Smooth muscle cell (in vitro differentiated cells): ENCODE data around the gene TCF7. TPM values are rescaled to one million over a fixed set of nuclear protein-coding genes. Genes with fewer than 3 reads are reported as not detected.
"Not testable (repeated sequence)": the region's sequence is repeated elsewhere in the genome, so short reads cannot be mapped to it uniquely, and the experiment has no call there.

Source experiments
- DNase-seq: peaks from one replicate; lab custom pipeline; 2025; ENCODE audit not compliant: unreplicated experiment; lab: John Stamatoyannopoulos, UW
- H2AFZ ChIP-seq: fragments of 200-600 bp; sonication (generic); 2 replicates; pipeline ENCODE4 v1.6.0; 2016; ENCODE audit warnings: antibody characterized with exemption, low read depth, mild to moderate bottlenecking
- H3F3A ChIP-seq: fragments of 200-600 bp; sonication (generic); 2 replicates; pipeline ENCODE4 v1.6.0; 2017; ENCODE audit warnings: antibody characterized with exemption, low read depth
- H3K27ac ChIP-seq: fragments of 200-600 bp; sonication (generic); 2 replicates; pipeline ENCODE4 v1.5.1; 2016; ENCODE audit warnings: low read depth, mild to moderate bottlenecking
- H3K27me3 ChIP-seq: fragments of 200-600 bp; sonication (generic); 2 replicates; pipeline ENCODE4 v1.6.1; 2016; ENCODE audit warnings: low read depth, mild to moderate bottlenecking
- H3K36me3 ChIP-seq: fragments of 200-600 bp; sonication (generic); 2 replicates; pipeline ENCODE4 v1.5.1; 2016; ENCODE audit warnings: low read depth
- H3K4me1 ChIP-seq: fragments of 200-600 bp; sonication (generic); 2 replicates; pipeline ENCODE4 v1.5.1; 2016; ENCODE audit warnings: low read depth
- H3K4me2 ChIP-seq: fragments of 200-600 bp; sonication (generic); 2 replicates; pipeline ENCODE4 v1.6.0; 2016; ENCODE audit warnings: mild to moderate bottlenecking
- H3K4me3 ChIP-seq: fragments of 200-600 bp; sonication (generic); 2 replicates; pipeline ENCODE4 v1.5.1; 2016; ENCODE audit warnings: mild to moderate bottlenecking
- H3K79me2 ChIP-seq: fragments of 200-600 bp; sonication (generic); 2 replicates; pipeline ENCODE4 v1.6.0; 2016; ENCODE audit warnings: low read depth, mild to moderate bottlenecking
- H3K9ac ChIP-seq: fragments of 200-600 bp; sonication (generic); 2 replicates; pipeline ENCODE4 v1.6.0; 2016; ENCODE audit warnings: low read depth
- H3K9me3 ChIP-seq: fragments of 200-600 bp; sonication (generic); replicated peaks from 2 replicates; pipeline ENCODE4 v1.5.1; 2016; ENCODE audit warnings: low read depth
- H4K20me1 ChIP-seq: fragments of 200-600 bp; sonication (generic); 2 replicates; pipeline ENCODE4 v1.6.0; 2016; ENCODE audit warnings: low read depth
- WGBS: methylation state at CpG from one replicate; pipeline ENCODE4 v1.1.7; 2016; ENCODE audit warnings: low lambda C conversion rate; 5-methylcytosine and 5-hydroxymethylcytosine counted together
- polyA plus RNA-seq: library from polyadenylated mRNA; unstranded; fragments of >200 nt; fragmentation: Nextera tagmentation; extraction: Ambion mirVana; gene quantifications from 2 replicates; pipeline ENCODE4 v1.2.1, GENCODE V29; 2016
- total RNA-seq: library from RNA; depleted of rRNA; stranded (reverse); fragments of >200 nt; gene quantifications from 2 replicates; pipeline ENCODE4 v1.2.3, GENCODE V29; 2014
- TF ChIP-seq, protein P1 (sequence below): fragments of 200-600 bp; sonication (generic); IDR thresholded peaks from 2 replicates; pipeline ENCODE4 v1.5.1; 2017; ENCODE audit warnings: borderline replicate concordance, mild to moderate bottlenecking, antibody characterized with exemption; ENCODE audit not compliant: insufficient read depth, poor library complexity, severe bottlenecking

The TCF7 gene
- total and polyA plus RNA-seq, 2 experiments from 2014 or later = 1.8 to 3.4 TPM

DNA sequence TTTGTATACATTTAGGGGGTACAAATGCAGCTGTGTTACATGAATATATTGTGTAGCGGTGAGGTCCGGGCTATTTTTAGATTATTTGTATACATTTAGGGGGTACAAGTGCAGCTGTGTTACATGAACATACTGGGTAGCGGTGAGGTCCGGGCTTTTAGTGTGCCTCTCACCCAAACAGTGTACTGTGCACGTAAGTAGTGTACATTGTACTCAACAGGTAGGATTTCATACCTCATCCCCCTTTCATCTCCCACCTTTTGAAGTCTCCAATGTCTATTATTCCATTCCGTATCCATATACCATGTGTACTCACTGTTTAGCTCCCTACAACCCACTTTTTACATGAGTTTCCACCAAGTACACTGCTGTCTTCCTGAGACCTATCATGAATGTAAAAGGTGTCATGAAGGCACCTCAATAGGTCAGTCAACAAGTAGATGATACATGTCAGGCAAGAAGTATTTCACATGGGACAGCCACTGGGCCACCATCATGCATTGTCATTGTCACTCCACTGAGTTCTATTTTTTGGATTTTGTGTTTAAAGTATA lies 34.6 kb downstream of the TCF7 start:
- 97% methylated on average over 6 of the region's 6 CpGs for WGBS
- H3K27ac ChIP-seq = no peak overlapping the region
- peaks cover 15% of the 10 kb centered on the region for H3K36me3 ChIP-seq
- no peak for DNase-seq
- H3F3A ChIP-seq = peaks cover 6% of the 10 kb centered on the region
- TF ChIP-seq, protein P1, sequence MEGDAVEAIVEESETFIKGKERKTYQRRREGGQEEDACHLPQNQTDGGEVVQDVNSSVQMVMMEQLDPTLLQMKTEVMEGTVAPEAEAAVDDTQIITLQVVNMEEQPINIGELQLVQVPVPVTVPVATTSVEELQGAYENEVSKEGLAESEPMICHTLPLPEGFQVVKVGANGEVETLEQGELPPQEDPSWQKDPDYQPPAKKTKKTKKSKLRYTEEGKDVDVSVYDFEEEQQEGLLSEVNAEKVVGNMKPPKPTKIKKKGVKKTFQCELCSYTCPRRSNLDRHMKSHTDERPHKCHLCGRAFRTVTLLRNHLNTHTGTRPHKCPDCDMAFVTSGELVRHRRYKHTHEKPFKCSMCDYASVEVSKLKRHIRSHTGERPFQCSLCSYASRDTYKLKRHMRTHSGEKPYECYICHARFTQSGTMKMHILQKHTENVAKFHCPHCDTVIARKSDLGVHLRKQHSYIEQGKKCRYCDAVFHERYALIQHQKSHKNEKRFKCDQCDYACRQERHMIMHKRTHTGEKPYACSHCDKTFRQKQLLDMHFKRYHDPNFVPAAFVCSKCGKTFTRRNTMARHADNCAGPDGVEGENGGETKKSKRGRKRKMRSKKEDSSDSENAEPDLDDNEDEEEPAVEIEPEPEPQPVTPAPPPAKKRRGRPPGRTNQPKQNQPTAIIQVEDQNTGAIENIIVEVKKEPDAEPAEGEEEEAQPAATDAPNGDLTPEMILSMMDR = no peak
- H3K4me3 ChIP-seq = no peak overlapping the region
- no peaks in the 10 kb centered on the region for H3K4me1 ChIP-seq
- no peaks in the 10 kb centered on the region for H3K27me3 ChIP-seq
- H3K79me2 ChIP-seq = peaks cover 24% of the 10 kb centered on the region
- peaks cover 100% of the 10 kb centered on the region for H4K20me1 ChIP-seq
- no peak overlapping the region for H3K4me2 ChIP-seq
- H3K9me3 ChIP-seq = no peaks in the 10 kb centered on the region
- no peak overlapping the region for H2AFZ ChIP-seq
- no peak overlapping the region for H3K9ac ChIP-seq

DNA sequence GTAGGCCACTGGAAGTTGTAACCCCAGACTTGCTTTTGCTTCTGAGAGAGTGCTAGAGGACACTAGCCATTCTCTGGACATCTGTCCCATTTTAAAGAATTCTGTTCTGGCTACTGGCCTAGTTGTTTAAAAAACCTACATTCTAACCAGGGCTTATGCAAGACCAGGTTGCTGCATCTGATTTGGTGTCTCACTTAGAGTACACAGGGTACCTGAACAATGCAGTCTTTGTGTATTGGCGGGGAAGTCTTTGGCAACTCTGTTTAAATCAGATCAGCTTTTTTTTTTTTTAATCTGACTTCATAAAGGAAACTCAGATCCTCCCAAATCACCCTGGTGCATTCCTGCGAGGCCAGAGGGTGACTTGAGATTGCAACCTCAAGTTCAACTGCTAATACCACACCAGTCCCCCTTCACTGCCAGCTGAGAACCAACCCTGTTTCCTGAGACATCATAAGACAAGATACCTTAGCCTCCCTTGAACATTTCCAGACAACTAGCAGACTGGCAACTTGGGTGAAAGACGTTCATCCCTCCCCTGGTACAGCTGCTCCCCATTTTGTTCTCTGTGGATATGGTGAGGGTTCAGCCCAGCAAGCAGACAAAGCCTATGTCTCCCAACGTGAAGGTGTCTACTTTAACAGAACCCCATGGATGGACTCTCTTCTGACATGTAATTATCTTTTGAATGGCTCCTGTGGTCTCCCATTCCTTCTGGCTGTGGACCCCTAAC lies 35.3 kb downstream of the TCF7 start:
- Histone ChIP-seq H3K4me1 (no peaks in the 10 kb centered on the region), H3K27ac (no peak overlapping the region), H3K9ac (no peak overlapping the region), H3K4me3 (no peak overlapping the region), H3K79me2 (peaks cover 20% of the 10 kb centered on the region), H4K20me1 (peaks cover 99% of the 10 kb centered on the region), H3K27me3 (no peaks in the 10 kb centered on the region), H3K9me3 (no peaks in the 10 kb centered on the region), H3K4me2 (no peak overlapping the region), H3F3A (peaks cover 6% of the 10 kb centered on the region), H2AFZ (no peak overlapping the region), H3K36me3 (peaks cover 15% of the 10 kb centered on the region)
- TF ChIP-seq, protein P1 = no peak
- whole genome bisulfite sequencing = 87% methylated on average over 4 of the region's 4 CpGs
- no peak for DNase-seq

DNA sequence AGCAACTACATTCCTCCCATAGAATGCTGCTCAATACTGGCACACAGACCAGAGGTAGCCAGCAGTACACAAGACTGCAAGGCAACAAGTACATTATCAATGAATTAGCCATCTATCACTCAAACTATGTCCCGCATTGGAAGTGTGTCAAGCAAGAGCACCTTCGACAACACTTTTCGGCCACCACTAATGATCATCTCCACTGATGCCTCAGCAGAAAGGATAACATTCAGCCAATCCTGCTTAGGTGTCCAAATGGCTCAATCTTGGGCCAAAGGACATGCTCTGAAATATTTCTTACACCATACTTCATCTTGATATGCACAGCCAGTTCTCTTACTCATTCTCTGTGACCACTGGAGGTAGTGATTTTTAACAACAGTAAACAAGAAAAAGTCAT lies 37.2 kb downstream of the TCF7 start:
- Histone ChIP-seq H3K4me1 (no peaks in the 10 kb centered on the region), H3K4me3 (no peak overlapping the region), H3F3A (peaks cover 9% of the 10 kb centered on the region), H3K9ac (no peak overlapping the region), H3K4me2 (no peak overlapping the region), H3K36me3 (peaks cover 15% of the 10 kb centered on the region), H3K27me3 (no peaks in the 10 kb centered on the region), H4K20me1 (peaks cover 98% of the 10 kb centered on the region), H3K9me3 (no peaks in the 10 kb centered on the region), H3K79me2 (peaks cover 16% of the 10 kb centered on the region), H2AFZ (no peak overlapping the region), H3K27ac (no peak overlapping the region)
- 98% methylated on average over 3 of the region's 3 CpGs for WGBS
- TF ChIP-seq, protein P1 = no peak
- DNase-seq = no peak

DNA sequence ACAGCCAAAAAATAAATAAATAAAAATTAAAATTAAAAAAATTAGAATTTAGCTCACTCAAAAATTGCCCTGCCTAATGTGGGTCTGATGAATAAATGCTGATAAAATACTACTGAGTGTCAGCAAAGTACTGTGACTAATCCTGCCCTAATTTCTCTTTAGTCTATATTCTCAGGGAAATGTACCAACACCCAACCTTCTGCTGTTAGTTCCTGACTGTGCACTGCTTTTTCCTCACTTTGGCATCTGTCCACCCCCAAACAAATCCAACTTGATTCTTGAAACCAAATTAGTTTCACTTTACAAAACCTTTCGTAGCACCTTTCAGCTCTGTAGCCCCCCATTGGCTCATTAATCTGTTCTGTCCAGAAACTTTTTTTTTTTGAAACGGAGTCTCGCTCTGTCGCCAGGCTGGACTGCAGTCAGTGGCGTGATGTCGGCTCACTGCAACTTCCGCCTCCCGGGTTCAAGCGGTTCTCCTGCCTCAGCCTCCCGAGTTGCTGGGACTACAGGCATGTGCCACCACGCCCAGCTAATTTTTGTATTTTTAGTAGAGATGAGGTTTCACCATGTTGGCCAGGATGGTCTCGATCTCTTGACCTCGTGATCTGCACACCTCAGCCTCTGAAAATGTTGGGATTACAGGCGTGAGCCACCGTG lies 37.8 kb downstream of the TCF7 start:
- not testable (repeated sequence) for DNase-seq, H3K9ac ChIP-seq, H3K9me3 ChIP-seq, H3K4me1 ChIP-seq, H3K4me2 ChIP-seq, H3K4me3 ChIP-seq, H3K27ac ChIP-seq, H3K27me3 ChIP-seq, H2AFZ ChIP-seq, H3F3A ChIP-seq
- H3K36me3 ChIP-seq = peaks cover 15% of the 10 kb centered on the region
- peaks cover 98% of the 10 kb centered on the region for H4K20me1 ChIP-seq
- WGBS = 96% methylated on average over 15 of the region's 15 CpGs
- peaks cover 16% of the 10 kb centered on the region for H3K79me2 ChIP-seq
